ENCODE measurements around the gene KRT1.

DNA sequence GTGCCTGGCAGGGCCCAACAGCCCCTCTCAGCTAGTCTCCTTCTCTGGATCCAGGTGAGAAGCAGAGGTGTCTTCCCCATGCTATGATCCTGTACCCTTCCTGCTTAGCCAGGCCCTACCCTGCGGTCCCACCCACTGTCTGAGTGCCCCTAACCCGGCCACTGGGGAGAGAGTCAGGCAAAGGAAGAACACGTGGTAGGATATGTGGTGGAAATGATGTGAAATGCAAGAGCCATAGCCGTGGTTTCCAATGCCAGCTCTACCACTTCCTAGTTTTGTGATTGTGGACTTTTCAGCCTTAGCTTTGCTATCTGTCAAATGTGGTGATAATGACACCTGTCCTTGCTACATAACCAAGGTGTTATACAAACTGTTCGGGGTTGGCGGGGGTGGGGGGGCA lies 44.0 kb downstream of the KRT1 start:
- TF ChIP-seq EP300 (IDR thresholded peaks at IDR 0.05) = no peak
- TF ChIP-seq, protein P1, sequence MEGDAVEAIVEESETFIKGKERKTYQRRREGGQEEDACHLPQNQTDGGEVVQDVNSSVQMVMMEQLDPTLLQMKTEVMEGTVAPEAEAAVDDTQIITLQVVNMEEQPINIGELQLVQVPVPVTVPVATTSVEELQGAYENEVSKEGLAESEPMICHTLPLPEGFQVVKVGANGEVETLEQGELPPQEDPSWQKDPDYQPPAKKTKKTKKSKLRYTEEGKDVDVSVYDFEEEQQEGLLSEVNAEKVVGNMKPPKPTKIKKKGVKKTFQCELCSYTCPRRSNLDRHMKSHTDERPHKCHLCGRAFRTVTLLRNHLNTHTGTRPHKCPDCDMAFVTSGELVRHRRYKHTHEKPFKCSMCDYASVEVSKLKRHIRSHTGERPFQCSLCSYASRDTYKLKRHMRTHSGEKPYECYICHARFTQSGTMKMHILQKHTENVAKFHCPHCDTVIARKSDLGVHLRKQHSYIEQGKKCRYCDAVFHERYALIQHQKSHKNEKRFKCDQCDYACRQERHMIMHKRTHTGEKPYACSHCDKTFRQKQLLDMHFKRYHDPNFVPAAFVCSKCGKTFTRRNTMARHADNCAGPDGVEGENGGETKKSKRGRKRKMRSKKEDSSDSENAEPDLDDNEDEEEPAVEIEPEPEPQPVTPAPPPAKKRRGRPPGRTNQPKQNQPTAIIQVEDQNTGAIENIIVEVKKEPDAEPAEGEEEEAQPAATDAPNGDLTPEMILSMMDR (IDR thresholded peaks at IDR 0.05) = no peak

All from esophagus muscularis mucosa (tissue), 3 donors.